ENCODE data around the gene ACTL6B. TPM values are rescaled to one million over a fixed set of nuclear protein-coding genes. Genes with fewer than 3 reads are reported as not detected.

Gene ACTL6B
- total and polyA plus RNA-seq, 2 of the 8 experiments (the other 6 are each of a cell fraction or from before 2014, with no cell fraction given): 2.1 to 4.5 TPM

- TF ChIP-seq MAX (IDR thresholded peaks at IDR 0.05): no peak
- TF ChIP-seq SP1 (IDR thresholded peaks at IDR 0.05; ENCODE audit: low read depth, low read length): no peak
- TF ChIP-seq KDM4A (IDR thresholded peaks at IDR 0.05; ENCODE audit: low read depth, low read length, severe bottlenecking): no peak
- TF ChIP-seq TEAD4 (IDR thresholded peaks at IDR 0.05; ENCODE audit: low read depth, low read length): no peak
- no peak for TF ChIP-seq CHD2 (IDR thresholded peaks at IDR 0.05; ENCODE audit: low read length)
Measured at GRCh38 chr7:100649826-100650565, 6.3 kb downstream of the ACTL6B start (continued).

Measured in H1 (cell line).